Activated CD4-positive, alpha-beta T cell treated with anti-CD3 and anti-CD28 coated beads, Interleukin-2, amount 50 U/mL, for 1 hour (primary cell): ENCODE data around the gene PXYLP1.

ENCODE experiments used
- DNase-seq: peaks from one replicate; pipeline ENCODE4 v3.0.0-alpha.2; 2020

PXYLP1 gene

GRCh38 chr3:141330235-141330634 is 98.6 kb downstream of the PXYLP1 start:
- DNase-seq = no peak

DNA sequence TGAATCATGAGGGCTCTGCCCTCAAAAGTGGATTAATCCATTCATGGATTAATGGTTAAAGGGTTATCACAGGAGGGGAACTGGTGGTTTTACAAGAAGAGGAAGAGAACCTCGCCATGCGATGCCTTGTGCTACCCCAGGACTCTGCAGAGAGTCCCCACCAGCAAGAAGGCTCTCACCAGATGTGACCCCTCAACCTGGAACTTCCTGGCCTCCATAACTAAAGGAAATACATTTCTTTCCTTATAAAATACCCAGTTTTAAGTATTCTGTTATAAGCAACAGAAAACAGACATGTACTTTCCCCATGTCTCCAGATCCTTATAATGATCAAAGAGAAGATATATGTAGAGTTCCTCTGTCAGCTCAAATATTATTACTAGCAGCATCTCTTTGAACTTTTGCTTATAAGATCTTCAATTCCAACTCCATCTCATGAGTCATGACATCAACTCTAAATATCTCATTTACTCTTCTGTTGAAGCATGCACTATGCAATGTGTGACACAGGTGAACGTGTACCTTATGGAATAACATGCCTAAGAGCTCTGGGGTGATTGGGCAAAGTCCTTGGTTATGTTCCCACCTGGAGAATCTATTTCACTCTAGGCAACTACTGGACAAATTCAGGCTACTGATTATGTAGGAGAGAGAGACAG is 99.2 kb downstream of the PXYLP1 start:
- DNase-seq = no peak

GRCh38 chr3:141331377-141332318 is 100.0 kb downstream of the PXYLP1 start:
- no peak for DNase-seq

GRCh38 chr3:141332416-141332815 is 100.8 kb downstream of the PXYLP1 start:
- no peak for DNase-seq

DNA sequence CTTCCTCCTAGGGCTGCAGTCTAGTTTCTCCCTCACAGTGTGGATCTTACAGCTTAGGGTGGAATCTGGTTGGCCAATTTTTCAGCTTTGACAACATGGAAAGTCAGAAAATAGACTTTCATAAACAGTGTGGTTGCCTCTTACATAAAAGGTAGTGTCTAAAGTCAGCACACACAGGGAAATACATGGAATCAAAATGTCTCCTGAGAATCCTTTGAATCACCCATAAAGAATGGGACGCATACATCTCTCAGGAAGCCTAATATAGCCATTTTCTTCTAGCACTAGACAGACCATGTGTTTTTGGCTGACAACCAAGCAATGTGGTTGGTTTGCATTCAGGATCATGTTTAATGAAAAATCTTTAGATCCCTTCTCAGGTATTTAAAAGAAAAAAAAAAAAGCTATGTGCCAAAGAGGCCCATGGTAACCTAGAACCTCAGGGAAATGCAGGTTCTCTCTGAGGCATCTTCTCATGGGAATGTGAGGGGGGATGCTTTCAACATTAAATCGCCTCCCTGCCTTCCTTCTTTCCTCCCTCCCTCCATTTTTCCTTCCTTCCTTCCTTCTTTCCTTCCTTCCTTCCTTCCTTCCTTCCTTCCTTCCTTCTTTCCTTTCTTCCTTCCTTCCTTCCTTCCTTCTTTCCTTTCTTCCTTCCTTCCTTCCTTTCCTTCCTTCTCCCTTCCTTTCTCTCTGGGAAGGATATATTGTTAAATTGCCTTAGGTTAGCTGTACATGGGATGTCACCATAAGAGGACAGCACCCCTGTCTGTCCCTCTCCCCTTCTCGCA is 102.4 kb downstream of the PXYLP1 start:
- DNase-seq = no peak

DNA sequence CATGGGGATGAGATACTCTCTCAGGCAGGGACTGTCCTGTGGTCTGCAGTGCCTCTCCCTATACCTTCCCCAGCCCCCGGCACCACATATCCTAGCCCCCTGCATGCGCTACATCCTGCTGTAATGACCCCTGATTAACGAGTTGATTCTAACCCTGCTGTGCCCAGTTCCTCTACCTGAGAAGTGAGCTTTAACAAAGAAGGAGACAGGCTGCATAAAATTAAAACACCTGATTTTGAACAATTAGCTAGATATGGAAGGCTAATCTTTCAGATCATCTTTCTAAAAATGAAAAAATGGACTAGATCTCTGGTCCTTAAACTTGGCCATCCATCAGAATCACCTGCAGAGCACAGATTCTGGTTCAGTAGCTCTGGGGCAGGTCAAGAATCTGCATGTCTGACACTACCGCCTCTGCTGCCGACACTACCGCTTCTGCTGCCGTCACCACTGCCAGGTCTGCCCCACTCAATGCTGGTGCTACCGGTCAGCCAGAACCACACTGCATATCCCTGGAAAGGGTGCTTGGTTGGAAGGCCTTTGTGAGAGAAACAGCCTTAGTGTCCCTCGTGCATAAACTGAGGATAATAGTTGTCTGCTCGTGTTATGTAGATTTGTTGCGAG is 103.1 kb downstream of the PXYLP1 start:
- no peak for DNase-seq

DNA sequence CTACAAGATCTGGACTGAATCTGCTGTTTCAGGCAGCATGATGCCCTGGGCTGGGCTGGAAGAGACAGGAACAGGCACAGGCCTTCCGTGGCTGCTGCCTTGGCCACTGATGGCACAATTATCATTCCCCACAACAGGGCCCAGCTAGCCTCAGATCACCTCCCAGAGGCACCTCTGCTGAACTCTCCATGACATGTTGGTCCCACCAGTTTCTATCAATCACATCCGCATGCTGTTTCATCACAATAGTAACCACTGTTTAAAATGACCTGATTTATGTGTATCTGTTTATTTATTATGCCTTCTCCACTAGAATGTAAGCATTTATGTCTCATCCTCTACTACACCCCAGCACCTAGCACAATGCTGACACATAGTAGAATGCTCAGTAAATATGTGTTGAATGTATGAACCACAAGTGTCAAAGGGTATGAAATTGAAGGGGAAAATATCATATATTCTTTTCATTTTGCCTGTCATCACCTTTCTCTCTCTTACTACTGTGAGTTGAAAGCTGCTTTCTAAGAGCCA is 104.0 kb downstream of the PXYLP1 start:
- no peak for DNase-seq

- no peak for DNase-seq
These were observed 105.3 kb downstream of the PXYLP1 start for GRCh38 chr3:141336672-141337522.

- DNase-seq = no peak
These were observed 105.9 kb downstream of the PXYLP1 start for GRCh38 chr3:141337523-141337854.

- no peak for DNase-seq
These were observed 106.4 kb downstream of the PXYLP1 start for GRCh38 chr3:141337991-141338390.

GRCh38 chr3:141338881-141339280 is 107.3 kb downstream of the PXYLP1 start:
- DNase-seq = no peak

- no peak for DNase-seq
These were observed 109.9 kb downstream of the PXYLP1 start for GRCh38 chr3:141341536-141341935.

DNA sequence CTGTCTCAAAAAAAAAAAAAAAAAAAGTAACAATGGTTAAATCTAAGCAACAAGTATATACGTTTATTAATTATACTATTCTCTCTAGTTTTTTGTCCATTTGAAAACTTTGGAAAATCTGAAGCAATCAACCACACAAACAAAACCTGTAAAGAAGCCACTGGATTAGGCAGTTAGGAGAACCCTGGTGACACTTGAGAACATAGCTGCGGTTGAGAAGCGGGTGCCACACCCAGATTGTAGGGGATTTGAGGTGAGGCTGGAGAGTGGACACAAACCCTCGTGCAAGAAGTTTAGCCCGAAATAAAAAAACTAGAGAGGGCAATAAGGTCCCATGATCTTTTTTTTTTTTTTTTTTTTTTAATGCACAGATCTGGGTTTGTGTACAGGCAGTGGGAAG is 110.8 kb downstream of the PXYLP1 start:
- DNase-seq = no peak

GRCh38 chr3:141343077-141343476 is 111.5 kb downstream of the PXYLP1 start:
- no peak for DNase-seq

DNA sequence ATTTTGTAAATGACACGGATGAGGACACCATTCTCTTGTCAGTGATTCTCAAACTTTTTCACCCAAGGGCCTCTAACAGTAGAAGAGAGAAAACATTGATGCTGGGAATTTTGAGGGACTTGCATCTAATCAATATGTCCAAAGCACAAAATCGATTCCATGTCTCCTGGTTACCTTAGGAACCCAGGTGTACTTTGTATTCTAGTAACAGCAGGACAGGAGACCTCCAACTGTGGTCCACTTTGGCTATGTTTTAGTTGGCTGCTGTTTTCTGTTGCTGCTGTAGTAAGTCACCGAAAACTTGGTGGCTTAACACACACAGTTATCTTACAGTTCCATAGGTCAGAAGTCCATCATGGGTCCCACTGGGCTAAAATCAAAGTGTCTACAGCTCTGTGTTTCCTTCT is 112.2 kb downstream of the PXYLP1 start:
- no peak for DNase-seq
